Hepatocyte (in vitro differentiated cells): ENCODE data around the gene CCNI.

ENCODE experiments used
- CTCF ChIP-seq: fragments of 200-600 bp; sonication (generic); IDR thresholded peaks from 2 replicates; pipeline ENCODE4 v1.5.1; 2016; ENCODE audit warnings: antibody characterized with exemption, mild to moderate bottlenecking; ENCODE audit not compliant: poor library complexity
- EZH2phosphoT487 ChIP-seq: fragments of 200-600 bp; sonication (generic); IDR thresholded peaks from one replicate; pipeline ENCODE4 v1.6.1; 2018; ENCODE audit warnings: antibody characterized with exemption, mild to moderate bottlenecking, low read depth, moderate library complexity; ENCODE audit not compliant: unreplicated experiment, severe bottlenecking

- TF ChIP-seq CTCF (peak; percentile 39), EZH2phosphoT487 (no peak)
These were observed 23.4 kb downstream of the CCNI start for GRCh38 chr4:77052352-77052751.
